ENCODE data around the gene PNPT1.
"Not testable (repeated sequence)": the region's sequence is repeated elsewhere in the genome, so short reads cannot be mapped to it uniquely, and the experiment has no call there.

PNPT1 gene

GRCh38 chr2:55693181-55694125 is at the start of gene PNPT1:
PNPT1 (minus strand) TSS chr2:55693844; CDS start chr2:55693823, 21 bp downstream.
- peak; percentile 83 to 87 for DNase-seq (ENCODE audit: low read depth in 2 of 2)

- no peak for DNase-seq (ENCODE audit: low read depth in 2 of 2)
Observed at GRCh38 chr2:55742996-55743395, 49.4 kb upstream of the PNPT1 start.

- DNase-seq (ENCODE audit: low read depth in 2 of 2) = not testable (repeated sequence)
Observed at GRCh38 chr2:55736019-55736536, 42.4 kb upstream of the PNPT1 start.

- no peak for DNase-seq (ENCODE audit: low read depth in 2 of 2)
Observed at GRCh38 chr2:55734726-55735125, 41.1 kb upstream of the PNPT1 start.

- DNase-seq (ENCODE audit: low read depth in 2 of 2) = no peak
Observed at GRCh38 chr2:55733335-55733734, 39.7 kb upstream of the PNPT1 start.

- DNase-seq (ENCODE audit: low read depth in 2 of 2) = no peak
Observed at GRCh38 chr2:55732854-55733253, 39.2 kb upstream of the PNPT1 start.

GRCh38 chr2:55729136-55729685 is 35.6 kb upstream of the PNPT1 start:
- no peak for DNase-seq (ENCODE audit: low read depth in 2 of 2)

GRCh38 chr2:55721596-55722215 is 28.1 kb upstream of the PNPT1 start:
- DNase-seq (ENCODE audit: low read depth in 2 of 2) = no peak

- no peak for DNase-seq (ENCODE audit: low read depth in 2 of 2)
Observed at GRCh38 chr2:55720417-55720816, 26.8 kb upstream of the PNPT1 start.

GRCh38 chr2:55719852-55720251 is 26.2 kb upstream of the PNPT1 start:
- no peak for DNase-seq (ENCODE audit: low read depth in 2 of 2)

GRCh38 chr2:55718165-55719008 is 24.7 kb upstream of the PNPT1 start:
- no peak for DNase-seq (ENCODE audit: low read depth in 2 of 2)

- no peak for DNase-seq (ENCODE audit: low read depth in 2 of 2)
Observed at GRCh38 chr2:55715626-55716025, 22.0 kb upstream of the PNPT1 start.

- not testable (repeated sequence) for DNase-seq (ENCODE audit: low read depth in 2 of 2)
Observed at GRCh38 chr2:55715178-55715577, 21.5 kb upstream of the PNPT1 start.

GRCh38 chr2:55712477-55713060 is 18.9 kb upstream of the PNPT1 start:
- no peak for DNase-seq (ENCODE audit: low read depth in 2 of 2)

- no peak for DNase-seq (ENCODE audit: low read depth in 2 of 2)
Observed at GRCh38 chr2:55710025-55710424, 16.4 kb upstream of the PNPT1 start.

- DNase-seq (ENCODE audit: low read depth in 2 of 2) = no peak
Observed at GRCh38 chr2:55707751-55708150, 14.1 kb upstream of the PNPT1 start.

GRCh38 chr2:55706258-55706657 is 12.6 kb upstream of the PNPT1 start:
- not testable (repeated sequence) for DNase-seq (ENCODE audit: low read depth in 2 of 2)

- no peak for DNase-seq (ENCODE audit: low read depth in 2 of 2)
Observed at GRCh38 chr2:55705027-55705653, 11.5 kb upstream of the PNPT1 start.

- DNase-seq (ENCODE audit: low read depth in 2 of 2) = no peak
Observed at GRCh38 chr2:55703350-55703749, 9.7 kb upstream of the PNPT1 start.

- not testable (repeated sequence) for DNase-seq (ENCODE audit: low read depth in 2 of 2)
Observed at GRCh38 chr2:55692740-55693139, 904 bp downstream of the PNPT1 start.

GRCh38 chr2:55672630-55673029 is 21.0 kb downstream of the PNPT1 start:
- no peak for DNase-seq (ENCODE audit: low read depth in 2 of 2)

All from stimulated activated CD8-positive, alpha-beta memory T cell treated with anti-CD3 and anti-CD28 coated beads, Interleukin-7, amount 100 ng/mL, for 1 hour (primary cell).